BJ (cell line): ENCODE measurements around the gene STXBP1. TPM values are rescaled to one million over a fixed set of nuclear protein-coding genes. Genes with fewer than 3 reads are reported as not detected.
A peak's percentile ranks its signal among the peaks of the same experiment; 100 is the strongest.

ENCODE experiments used
- CTCF ChIA-PET: fragments of 350-600 bp; formaldehyde crosslinking; extraction: SDS; loops from one replicate; lab custom pipeline; 2021; ENCODE audit warnings: antibody characterized with exemption, inconsistent platforms; lab: Yijun Ruan, JAX
- POLR2A ChIA-PET: fragments of 300-600 bp; sonication (Branson Sonifier 250); formaldehyde crosslinking; extraction: SDS; loops from one replicate; lab custom pipeline; 2021; ENCODE audit warnings: antibody characterized with exemption; lab: Charles Lee
- DNase-seq: peaks from one replicate; pipeline ENCODE4 v3.0.0-alpha.2; 2011; ENCODE audit warnings: low read depth
- H3K27me3 ChIP-seq: 2 replicates; pipeline ENCODE4 v1.6.0; 2011; ENCODE audit warnings: low read length; ENCODE audit not compliant: control insufficient read depth, insufficient read depth
- H3K36me3 ChIP-seq: 2 replicates; pipeline ENCODE4 v1.5.1; 2011; ENCODE audit warnings: low read length; ENCODE audit not compliant: control insufficient read depth, insufficient read depth
- H3K4me3 ChIP-seq: 2 replicates; pipeline ENCODE4 v1.5.1; 2011; ENCODE audit warnings: low read depth, mild to moderate bottlenecking, control low read depth, low read length
- CTCF ChIP-seq: IDR thresholded peaks from 2 replicates; pipeline ENCODE4 v1.5.1; 2011; ENCODE audit warnings: low read depth, mild to moderate bottlenecking, control low read depth, inconsistent platforms, low read length, moderate library complexity; ENCODE audit not compliant: insufficient read depth
- polyA plus RNA-seq: library from polyadenylated mRNA; depleted of rRNA; stranded (reverse); fragments of >200 nt; gene quantifications from 2 replicates; pipeline ENCODE4 v1.2.3, GENCODE V29; 2011

STXBP1 gene
- polyA plus RNA-seq, 1 experiment: 18.1 TPM

- Histone ChIP-seq H3K4me3 (no peak overlapping the region), H3K27me3 (no peaks in the 10 kb centered on the region), H3K36me3 (no peaks in the 10 kb centered on the region)
- no peak for TF ChIP-seq CTCF
- ChIA-PET POLR2A (no interaction called here), CTCF (interaction anchor here (0.8 kb wide), 1 partner anchor 16 kb away, joined by 4 read pairs; no protein-coding TSS in a partner anchor)
- no peak for DNase-seq
Observed at GRCh38 chr9:127711226-127711701, 99.2 kb downstream of the STXBP1 start.

- ChIA-PET POLR2A (no interaction called here), CTCF (interaction anchor here (0.8 to 4.6 kb wide), 2 partner anchors 17 to 23 kb away, joined by 4 to 20 read pairs; partner anchors contain the start of gene TOR2A)
- H3K36me3 ChIP-seq: no peaks in the 10 kb centered on the region
- no peak for TF ChIP-seq CTCF
- H3K27me3 ChIP-seq: no peaks in the 10 kb centered on the region
- no peak for DNase-seq
- H3K4me3 ChIP-seq: no peak overlapping the region
Observed at GRCh38 chr9:127711831-127712274, 99.8 kb downstream of the STXBP1 start.

- H3K36me3 ChIP-seq: no peaks in the 10 kb centered on the region
- TF ChIP-seq CTCF: no peak
- no peak overlapping the region for H3K4me3 ChIP-seq
- POLR2A ChIA-PET: no interaction called here
- H3K27me3 ChIP-seq: no peaks in the 10 kb centered on the region
- DNase-seq: no peak
- CTCF ChIA-PET: interaction anchor here (4.6 kb wide), 1 partner anchor 22 kb away, joined by 20 read pairs; the partner anchor contains the start of gene TOR2A
Observed at GRCh38 chr9:127712371-127712770, 100.3 kb downstream of the STXBP1 start.

- DNase-seq: no peak
- Histone ChIP-seq H3K36me3 (no peaks in the 10 kb centered on the region), H3K27me3 (no peaks in the 10 kb centered on the region), H3K4me3 (no peak overlapping the region)
- CTCF ChIA-PET: interaction anchor here (1.5 to 4.6 kb wide), 2 partner anchors 12 to 22 kb away, joined by 4 to 20 read pairs; partner anchors contain the start of gene TOR2A
- POLR2A ChIA-PET: no interaction called here
- no peak for TF ChIP-seq CTCF
Observed at GRCh38 chr9:127712867-127713266, 100.8 kb downstream of the STXBP1 start.

GRCh38 chr9:127714020-127714750, 102.1 kb downstream of the STXBP1 start:
- no peak for DNase-seq
- POLR2A ChIA-PET: no interaction called here
- Histone ChIP-seq H3K36me3 (no peaks in the 10 kb centered on the region), H3K27me3 (no peaks in the 10 kb centered on the region), H3K4me3 (peak overlapping the region; percentile 87)
- TF ChIP-seq CTCF: no peak
- CTCF ChIA-PET: interaction anchor here (1.5 to 4.6 kb wide), 2 partner anchors 11 to 21 kb away, joined by 4 to 20 read pairs; partner anchors contain the start of gene TOR2A
